DOHH2 (cell line): Measurements from ENCODE around the gene GPR78.

Source experiments
- H3F3A ChIP-seq: fragments of 200-600 bp; sonication (generic), shearing (Covaris generic); 2 replicates; pipeline ENCODE4 v1.6.0; 2016; ENCODE audit warnings: antibody characterized with exemption, mild to moderate bottlenecking; ENCODE audit not compliant: control insufficient read depth, insufficient read depth
- H3K27ac ChIP-seq: fragments of 200-600 bp; sonication (generic); 2 replicates; pipeline ENCODE4 v1.5.1; 2014; ENCODE audit warnings: low read depth, mild to moderate bottlenecking, low read length, moderate library complexity
- H3K27me3 ChIP-seq: fragments of 200-600 bp; sonication (generic); 2 replicates; pipeline ENCODE4 v1.6.1; 2014; ENCODE audit warnings: mild to moderate bottlenecking, low read length, mixed read lengths; ENCODE audit not compliant: control insufficient read depth
- H3K36me3 ChIP-seq: fragments of 200-600 bp; sonication (generic); 2 replicates; pipeline ENCODE4 v1.6.1; 2014; ENCODE audit warnings: mild to moderate bottlenecking, low read length, moderate library complexity, mixed read lengths; ENCODE audit not compliant: control insufficient read depth
- H3K4me1 ChIP-seq: fragments of 200-600 bp; sonication (generic); 2 replicates; pipeline ENCODE4 v1.6.1; 2014; ENCODE audit warnings: mild to moderate bottlenecking, low read length, mixed read lengths; ENCODE audit not compliant: control insufficient read depth
- H3K4me2 ChIP-seq: fragments of 200-600 bp; sonication (generic); 2 replicates; pipeline ENCODE4 v1.6.0; 2014; ENCODE audit warnings: mild to moderate bottlenecking, low read length, moderate library complexity
- H3K4me3 ChIP-seq: fragments of 200-600 bp; sonication (generic); 2 replicates; pipeline ENCODE4 v1.5.1; 2014; ENCODE audit warnings: mild to moderate bottlenecking, low read length, mixed read lengths
- H3K79me2 ChIP-seq: fragments of 200-600 bp; sonication (generic); 2 replicates; pipeline ENCODE4 v1.6.1; 2014; ENCODE audit warnings: mild to moderate bottlenecking, low read length, mixed read lengths; ENCODE audit not compliant: control insufficient read depth
- H3K9me2 ChIP-seq: fragments of 200-600 bp; sonication (generic); replicated peaks from 2 replicates; pipeline ENCODE4 v1.6.1; 2014; ENCODE audit warnings: mild to moderate bottlenecking, low read length, mixed read lengths; ENCODE audit not compliant: control insufficient read depth
- H3K9me3 ChIP-seq: fragments of 200-600 bp; sonication (generic); 2 replicates; pipeline ENCODE4 v1.6.1; 2014; ENCODE audit warnings: antibody characterized with exemption, low read length, mixed read lengths; ENCODE audit not compliant: control insufficient read depth, insufficient read depth
- H4K20me1 ChIP-seq: fragments of 200-600 bp; sonication (generic); 2 replicates; pipeline ENCODE4 v1.6.0; 2014; ENCODE audit warnings: low read depth, mild to moderate bottlenecking, antibody characterized with exemption, low read length, moderate library complexity; ENCODE audit not compliant: control insufficient read depth, insufficient read depth
- EZH2phosphoT487 ChIP-seq: fragments of 200-600 bp; sonication (generic); IDR thresholded peaks from 2 replicates; pipeline ENCODE4 v1.6.1; 2017; ENCODE audit warnings: borderline replicate concordance, mild to moderate bottlenecking, antibody characterized with exemption, low read length, moderate library complexity, mixed read lengths
- TF ChIP-seq, protein P1 (sequence below): fragments of 200-600 bp; sonication (generic); IDR thresholded peaks from one replicate; pipeline ENCODE4 v1.5.1; 2014; ENCODE audit warnings: antibody characterized with exemption, mild to moderate bottlenecking, low read depth, low read length; ENCODE audit not compliant: poor library complexity, severe bottlenecking

The GPR78 gene

DNA sequence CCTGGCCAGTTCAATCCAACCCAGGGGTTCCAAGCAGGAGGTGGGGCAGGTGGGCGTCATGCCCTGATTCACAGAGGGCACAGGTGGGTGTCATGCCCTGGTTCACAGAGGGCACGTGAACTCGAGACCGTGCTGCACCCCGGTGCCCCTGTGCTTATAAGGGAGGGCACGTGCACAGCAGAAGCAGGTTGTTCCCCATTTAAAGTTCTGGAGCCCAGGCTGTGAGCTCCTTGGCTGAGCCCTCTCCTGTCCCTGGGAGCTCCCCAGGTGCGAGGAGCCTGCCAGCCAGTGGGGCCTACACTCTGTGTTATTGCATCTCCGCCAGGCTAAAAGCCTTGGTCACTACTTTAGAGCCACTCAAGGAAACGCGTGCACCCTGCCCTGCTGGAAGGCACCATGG, 9.1 kb downstream of the GPR78 start:
- TF ChIP-seq, protein P1, sequence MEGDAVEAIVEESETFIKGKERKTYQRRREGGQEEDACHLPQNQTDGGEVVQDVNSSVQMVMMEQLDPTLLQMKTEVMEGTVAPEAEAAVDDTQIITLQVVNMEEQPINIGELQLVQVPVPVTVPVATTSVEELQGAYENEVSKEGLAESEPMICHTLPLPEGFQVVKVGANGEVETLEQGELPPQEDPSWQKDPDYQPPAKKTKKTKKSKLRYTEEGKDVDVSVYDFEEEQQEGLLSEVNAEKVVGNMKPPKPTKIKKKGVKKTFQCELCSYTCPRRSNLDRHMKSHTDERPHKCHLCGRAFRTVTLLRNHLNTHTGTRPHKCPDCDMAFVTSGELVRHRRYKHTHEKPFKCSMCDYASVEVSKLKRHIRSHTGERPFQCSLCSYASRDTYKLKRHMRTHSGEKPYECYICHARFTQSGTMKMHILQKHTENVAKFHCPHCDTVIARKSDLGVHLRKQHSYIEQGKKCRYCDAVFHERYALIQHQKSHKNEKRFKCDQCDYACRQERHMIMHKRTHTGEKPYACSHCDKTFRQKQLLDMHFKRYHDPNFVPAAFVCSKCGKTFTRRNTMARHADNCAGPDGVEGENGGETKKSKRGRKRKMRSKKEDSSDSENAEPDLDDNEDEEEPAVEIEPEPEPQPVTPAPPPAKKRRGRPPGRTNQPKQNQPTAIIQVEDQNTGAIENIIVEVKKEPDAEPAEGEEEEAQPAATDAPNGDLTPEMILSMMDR = no peak
- TF ChIP-seq EZH2phosphoT487 = no peak
- Histone ChIP-seq H3K9me2 (no peaks in the 10 kb centered on the region), H4K20me1 (no peaks in the 10 kb centered on the region), H3K4me2 (no peak overlapping the region), H3K4me3 (no peak overlapping the region), H3K36me3 (no peaks in the 10 kb centered on the region), H3K27me3 (peaks cover 2% of the 10 kb centered on the region; the same call in 1 of the 2 replicates), H3K79me2 (no peaks in the 10 kb centered on the region), H3K9me3 (no peaks in the 10 kb centered on the region), H3K4me1 (no peaks in the 10 kb centered on the region), H3F3A (no peaks in the 10 kb centered on the region), H3K27ac (no peak overlapping the region)

DNA sequence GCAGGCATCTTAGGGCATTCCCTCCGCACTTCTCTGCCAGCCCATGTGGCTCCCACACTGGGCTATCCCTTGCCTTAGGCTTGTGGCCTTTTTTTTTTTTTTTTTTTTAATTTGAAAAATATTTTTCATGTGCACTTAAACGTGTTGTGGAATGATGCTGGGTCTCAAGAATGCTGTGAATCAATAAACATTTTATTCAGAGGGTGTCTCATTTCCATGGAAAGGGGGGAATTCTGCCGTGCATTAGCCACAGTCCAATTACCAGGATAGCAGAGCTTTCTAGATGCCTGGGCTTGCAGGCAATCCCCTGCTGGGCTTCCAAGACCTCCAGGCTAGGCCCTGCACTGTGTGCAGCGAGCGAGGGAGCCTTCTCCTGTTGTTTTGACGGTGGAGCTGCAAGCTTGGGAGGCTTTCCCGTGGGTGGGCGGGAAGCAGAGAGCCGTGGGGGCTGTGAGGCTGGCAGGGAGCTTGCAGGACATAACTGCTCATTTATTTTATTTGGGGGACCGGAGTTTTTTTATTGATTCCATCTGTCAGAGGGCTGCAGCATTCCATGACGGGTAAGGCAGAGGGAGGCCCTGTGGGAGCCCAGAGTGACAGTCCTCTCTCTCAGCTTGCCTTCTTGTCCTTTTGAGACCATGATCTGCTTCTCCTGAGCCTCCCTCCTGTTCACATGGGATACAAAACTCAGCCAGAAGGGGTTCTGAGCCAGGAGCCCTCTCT, 9.8 kb downstream of the GPR78 start:
- Histone ChIP-seq H3K27me3 (peaks cover 2% of the 10 kb centered on the region; the same call in 1 of the 2 replicates), H3F3A (no peaks in the 10 kb centered on the region), H3K4me3 (no peak overlapping the region), H3K27ac (no peak overlapping the region), H3K36me3 (no peaks in the 10 kb centered on the region), H3K4me2 (no peak overlapping the region), H3K9me2 (no peaks in the 10 kb centered on the region), H4K20me1 (no peaks in the 10 kb centered on the region), H3K9me3 (no peaks in the 10 kb centered on the region), H3K4me1 (no peaks in the 10 kb centered on the region), H3K79me2 (no peaks in the 10 kb centered on the region)
- TF ChIP-seq EZH2phosphoT487 = no peak
- TF ChIP-seq, protein P1 = no peak

DNA sequence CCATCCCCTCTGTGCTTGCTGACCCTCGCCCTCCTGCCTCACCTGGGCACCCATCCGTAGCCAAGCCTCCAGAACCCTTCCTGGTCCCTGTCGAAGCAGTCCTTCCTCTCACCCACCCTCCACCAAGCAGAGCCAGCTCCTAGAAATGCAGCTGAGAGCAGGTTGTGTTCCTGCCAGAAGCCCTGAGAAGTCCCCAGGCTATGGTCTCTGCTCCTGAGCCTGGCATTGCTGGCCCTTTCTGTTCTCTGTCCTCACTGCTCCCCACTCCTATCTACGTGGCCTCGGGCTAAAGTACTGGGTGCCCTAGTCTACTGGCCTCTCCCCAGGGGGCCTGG, 10.3 kb downstream of the GPR78 start:
- no peaks in the 10 kb centered on the region for H3K36me3 ChIP-seq
- no peaks in the 10 kb centered on the region for H3K9me2 ChIP-seq
- H3K4me3 ChIP-seq = no peak overlapping the region
- H3K27ac ChIP-seq = no peak overlapping the region
- peaks cover 2% of the 10 kb centered on the region; the same call in 1 of the 2 replicates for H3K27me3 ChIP-seq
- no peak overlapping the region for H3K4me2 ChIP-seq
- no peaks in the 10 kb centered on the region for H3K9me3 ChIP-seq
- H3F3A ChIP-seq = no peaks in the 10 kb centered on the region
- no peaks in the 10 kb centered on the region for H4K20me1 ChIP-seq
- H3K4me1 ChIP-seq = no peaks in the 10 kb centered on the region
- H3K79me2 ChIP-seq = no peaks in the 10 kb centered on the region
- no peak for TF ChIP-seq EZH2phosphoT487
- TF ChIP-seq, protein P1 = no peak
